NCI-H1436 treated with DMSO at 0.1 percent for 48 hours (cell line): ENCODE results near the gene ARHGAP33.
"Not testable (repeated sequence)": the region's sequence is repeated elsewhere in the genome, so short reads cannot be mapped to it uniquely, and the experiment has no call there.

Source experiments
- DNase-seq: peaks from one replicate; lab custom pipeline; 2025; lab: John Stamatoyannopoulos, UW

Gene ARHGAP33

DNA sequence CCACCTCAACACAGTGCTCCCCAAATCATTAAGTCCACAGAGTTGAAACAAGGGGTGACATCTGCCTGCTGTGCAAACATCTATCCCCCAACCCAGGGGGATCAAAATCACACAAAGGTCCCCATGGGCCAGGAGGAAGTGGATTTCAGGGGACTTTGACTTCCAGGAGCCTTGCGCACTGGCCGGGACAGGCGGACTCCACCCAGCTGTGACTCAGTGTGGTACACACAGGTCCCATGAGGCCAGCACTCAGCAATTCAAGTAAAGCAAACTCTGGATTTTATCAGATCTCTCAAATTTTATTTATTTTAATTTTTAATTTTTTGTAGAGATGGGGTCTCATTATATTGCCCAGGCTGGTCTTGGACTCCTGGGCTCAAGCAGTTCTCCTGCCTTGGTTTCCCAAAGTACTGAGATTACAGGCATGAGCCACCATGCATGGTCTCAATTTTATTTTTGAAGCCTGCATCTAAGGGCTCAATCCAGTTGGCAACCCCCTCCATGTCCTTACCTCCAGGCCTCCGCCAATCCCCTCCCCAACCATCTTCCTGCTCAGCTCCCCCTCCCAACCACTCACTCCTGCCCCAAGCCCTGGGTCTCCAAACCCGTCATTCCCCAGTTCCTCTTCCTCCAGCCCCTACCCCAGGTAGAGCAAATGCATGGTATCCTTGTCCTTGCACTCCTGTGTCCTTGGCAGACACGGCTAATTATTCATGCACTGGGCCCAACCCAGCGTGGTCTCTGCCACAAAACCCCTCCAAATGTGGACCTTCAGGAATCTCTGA, 18.2 kb downstream of the ARHGAP33 start:
- no peak for DNase-seq

DNA sequence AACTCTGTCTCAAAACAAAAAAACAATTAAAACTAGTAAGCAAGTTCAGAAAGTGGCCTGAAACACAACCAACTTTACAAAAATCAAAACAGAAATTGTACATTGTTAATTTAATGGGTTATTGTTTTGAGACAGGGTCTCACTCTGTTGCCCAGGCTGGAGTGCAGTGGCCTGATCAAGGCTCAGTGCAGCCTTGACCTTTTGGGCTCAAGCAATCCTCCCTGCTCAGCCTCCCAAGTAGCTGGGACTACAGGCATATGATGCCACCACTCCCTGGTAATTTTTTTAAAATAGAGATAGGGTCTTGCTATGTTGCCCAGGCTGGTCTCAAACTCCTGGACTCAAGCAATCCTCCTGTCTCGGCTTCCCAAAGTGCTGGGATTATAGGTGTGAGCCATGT, 20.2 kb downstream of the ARHGAP33 start:
- not testable (repeated sequence) for DNase-seq

GRCh38 chr19:35796645-35797542, 21.5 kb downstream of the ARHGAP33 start:
- DNase-seq: no peak

- DNase-seq: no peak
Measured at GRCh38 chr19:35797663-35798062, 22.3 kb downstream of the ARHGAP33 start.

GRCh38 chr19:35801828-35802227, 26.5 kb downstream of the ARHGAP33 start:
- DNase-seq: no peak

DNA sequence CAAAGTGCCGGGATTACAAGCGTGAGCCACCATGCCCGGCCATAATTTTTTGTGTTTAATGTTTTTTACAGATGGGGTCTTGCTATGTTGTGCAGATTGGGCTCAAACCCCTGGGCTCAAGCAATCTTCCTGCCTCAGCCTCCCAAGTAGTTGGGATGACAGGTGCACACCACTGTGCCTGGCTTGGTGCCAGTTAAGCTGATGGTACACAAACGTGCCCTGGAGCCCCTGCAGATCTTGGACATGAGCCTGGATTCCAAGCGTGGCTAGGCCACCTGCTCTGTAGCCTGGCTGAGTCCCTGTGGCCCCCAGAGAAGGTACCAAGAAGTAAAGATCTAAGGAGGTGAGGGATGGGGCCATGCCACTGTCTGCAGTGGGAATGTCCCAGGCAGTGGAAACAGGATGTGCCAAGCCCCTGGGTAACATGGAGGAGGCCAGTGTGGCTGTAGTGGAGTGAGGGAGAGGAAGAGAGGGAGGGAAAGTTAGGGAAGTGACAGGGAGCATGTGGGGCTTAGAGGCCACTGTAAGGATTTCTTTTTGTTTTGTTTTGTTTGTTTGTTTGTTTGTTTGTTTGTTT, 30.2 kb downstream of the ARHGAP33 start:
- no peak for DNase-seq

- no peak for DNase-seq
Measured at GRCh38 chr19:35806597-35806996, 31.2 kb downstream of the ARHGAP33 start.

- DNase-seq: no peak
Measured at GRCh38 chr19:35807633-35808032, 32.3 kb downstream of the ARHGAP33 start.

DNA sequence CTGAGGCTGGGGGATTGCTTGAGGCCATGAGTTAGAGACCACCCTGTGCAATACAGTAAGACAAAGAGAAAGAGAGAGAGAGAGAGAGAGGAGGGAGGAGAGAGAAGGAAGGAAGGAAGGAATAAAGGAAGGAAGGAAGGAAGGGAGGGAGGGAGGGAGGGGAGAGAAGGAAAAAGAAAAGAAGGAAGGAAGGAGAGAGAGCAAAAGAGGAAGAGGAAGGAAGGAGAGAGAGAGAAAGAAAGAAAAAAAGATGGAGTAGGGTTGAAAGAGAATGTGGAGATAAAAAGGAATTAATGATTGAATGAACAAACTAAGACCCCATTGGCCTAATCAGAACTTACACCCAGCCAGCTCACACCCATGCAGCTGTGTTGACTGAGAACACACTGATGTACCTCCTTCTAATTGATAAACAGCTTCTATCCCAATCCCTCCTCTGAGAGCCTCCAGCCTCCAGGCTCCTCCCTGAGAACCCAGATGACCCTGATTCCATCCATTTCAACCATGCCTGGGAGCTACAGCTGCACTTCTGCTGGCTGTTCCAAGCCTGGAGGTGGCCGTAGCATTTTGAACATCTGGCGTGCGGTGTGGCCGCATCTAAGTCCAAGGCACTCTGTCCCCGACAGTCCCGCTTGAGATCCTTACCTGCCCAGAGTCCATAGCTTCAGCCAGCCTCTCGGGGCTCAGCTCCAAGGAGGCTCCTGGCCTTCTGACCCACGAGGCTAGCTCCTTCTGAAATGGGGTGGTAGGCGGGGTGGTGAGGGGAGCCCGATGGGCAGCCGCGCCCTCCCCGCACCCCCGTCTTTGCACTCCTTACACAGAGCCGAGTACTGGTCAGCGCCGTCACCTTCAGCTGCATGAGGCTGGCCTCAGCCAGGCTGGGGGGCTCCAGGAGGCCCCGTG, 36.2 kb downstream of the ARHGAP33 start:
- no peak for DNase-seq

DNA sequence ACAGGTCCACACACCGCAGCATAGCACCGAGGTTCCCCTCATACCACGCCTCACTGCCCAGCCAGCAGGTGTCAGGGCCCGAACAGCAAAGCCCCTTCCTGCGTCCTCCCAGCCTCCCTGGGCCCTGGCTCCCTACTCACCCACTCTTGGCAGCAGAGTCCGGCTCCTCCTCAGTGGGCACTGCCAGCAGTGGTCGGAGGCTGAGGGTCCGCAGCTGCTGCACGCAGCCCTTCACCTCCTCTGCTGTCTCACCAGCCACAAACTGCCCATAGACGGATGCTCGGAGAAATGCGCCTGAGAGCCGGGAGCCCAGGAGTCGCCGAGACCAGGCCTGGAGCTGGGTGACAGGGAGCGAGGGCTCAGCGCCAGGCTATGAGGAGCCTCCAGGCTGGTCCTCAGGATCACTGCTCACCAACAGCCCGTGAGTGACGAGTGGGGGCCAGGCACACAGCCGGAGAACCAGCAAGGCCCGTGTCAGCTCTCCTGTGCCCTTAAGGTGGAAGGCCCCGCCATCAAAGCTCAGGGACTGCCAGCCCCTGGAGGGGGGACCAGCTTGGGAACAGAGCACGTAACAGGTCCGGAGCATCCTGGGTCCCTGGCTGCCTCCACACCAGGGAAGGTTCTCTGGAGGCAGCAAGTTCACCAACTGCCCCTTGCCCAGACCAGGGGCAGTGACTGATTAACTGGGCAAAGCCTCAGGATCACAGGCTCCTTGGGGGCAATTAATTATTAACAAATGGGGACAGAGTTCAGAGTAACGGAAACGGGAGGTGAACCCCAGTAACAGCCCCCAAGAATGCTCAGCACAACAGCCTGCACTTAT, 37.1 kb downstream of the ARHGAP33 start, which contains the start of gene PRODH2:
Gene PRODH2 (minus strand): TSS at position 626 of the 823 bp plus-strand sequence. CDS start 40 bp downstream, at position 586.
- DNase-seq: no peak

DNA sequence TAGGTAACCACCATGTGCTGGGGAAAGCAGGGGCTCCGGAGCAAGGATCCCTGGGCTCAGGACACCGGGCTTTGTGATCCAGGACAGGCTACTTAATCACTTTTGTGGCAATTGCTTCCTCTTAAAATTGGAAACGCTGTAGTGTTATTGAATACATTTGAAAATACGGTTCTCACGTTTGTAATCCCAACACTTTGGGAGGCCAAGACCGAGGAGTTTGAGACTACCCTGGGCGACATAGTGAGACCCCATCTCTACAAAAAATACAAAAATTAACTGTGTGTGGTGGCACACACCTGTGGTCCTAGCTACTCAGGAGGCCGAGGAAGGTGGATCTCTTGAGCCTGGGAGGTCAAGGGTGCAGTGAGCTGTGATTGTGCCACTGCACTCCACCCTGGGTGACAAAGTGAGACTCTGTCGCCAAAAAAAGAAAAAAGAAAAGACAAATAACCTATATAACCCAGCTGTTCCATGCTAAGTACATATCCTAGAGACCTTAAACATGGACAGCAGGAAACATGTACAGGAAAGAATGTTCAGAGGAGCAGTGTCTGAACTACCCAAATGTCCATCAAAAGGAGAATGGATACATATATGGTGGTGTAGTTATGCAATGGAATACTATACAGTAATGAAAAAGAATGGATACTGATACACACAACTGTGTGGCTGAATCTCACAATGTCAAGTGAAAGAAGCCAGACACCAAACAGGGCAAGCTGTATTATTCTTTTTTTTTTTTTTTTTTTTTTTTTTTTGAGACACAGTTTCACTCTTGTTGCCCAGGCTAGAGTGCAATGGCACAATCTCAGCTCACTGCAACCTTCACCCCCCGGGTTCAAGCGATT, 37.9 kb downstream of the ARHGAP33 start:
- no peak for DNase-seq

- no peak for DNase-seq
Measured at GRCh38 chr19:35816262-35816661, 40.9 kb downstream of the ARHGAP33 start.

GRCh38 chr19:35816846-35817245, 41.5 kb downstream of the ARHGAP33 start:
- no peak for DNase-seq

- DNase-seq: no peak
Measured at GRCh38 chr19:35818445-35818844, 43.1 kb downstream of the ARHGAP33 start.

GRCh38 chr19:35822579-35822978, 47.2 kb downstream of the ARHGAP33 start:
- DNase-seq: no peak

DNA sequence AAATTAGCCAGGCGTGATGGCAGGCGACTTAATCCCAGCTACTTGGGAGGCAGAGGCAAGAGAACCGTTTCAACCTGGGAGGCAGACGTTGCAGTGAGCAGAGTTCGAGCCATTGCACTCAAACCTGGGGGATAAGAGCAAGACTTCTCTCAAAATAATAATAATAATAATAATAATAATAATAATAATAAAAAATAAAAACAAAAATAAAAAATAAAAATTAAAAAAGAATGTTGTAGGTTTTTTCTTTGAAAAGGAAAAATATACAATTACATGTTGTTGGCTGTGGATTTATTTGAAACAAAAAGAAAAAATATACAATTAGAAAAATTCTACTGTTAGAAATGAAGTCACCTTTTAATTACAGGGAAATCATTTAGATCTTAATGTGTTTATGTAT, 48.8 kb downstream of the ARHGAP33 start:
- no peak for DNase-seq

GRCh38 chr19:35828692-35829301, 53.4 kb downstream of the ARHGAP33 start:
- no peak for DNase-seq

- no peak for DNase-seq
Measured at GRCh38 chr19:35830986-35831385, 55.6 kb downstream of the ARHGAP33 start.

DNA sequence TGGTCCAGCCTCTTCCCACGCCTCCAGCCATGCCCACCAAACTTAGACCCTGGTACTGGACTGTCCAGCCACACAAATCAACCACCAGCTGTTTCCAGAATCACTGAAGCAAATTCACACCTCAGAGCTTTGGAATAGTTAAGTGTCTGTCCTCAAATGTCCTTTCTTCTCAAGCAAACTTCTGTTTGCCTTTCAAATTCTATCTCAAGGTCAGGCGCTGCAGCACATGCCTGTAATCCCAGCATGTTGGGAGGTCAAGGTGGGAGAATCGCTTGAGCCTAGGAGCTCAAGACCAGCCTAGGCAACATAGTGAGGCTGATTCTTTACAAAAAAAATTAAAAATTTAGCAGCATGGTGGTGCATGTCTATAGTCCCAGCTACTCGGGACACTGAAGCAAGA, 56.7 kb downstream of the ARHGAP33 start:
- DNase-seq: no peak
